PFSK-1 (cell line): ENCODE data around the gene PHLPP1.

Source experiments
- POLR2AphosphoS5 ChIP-seq: IDR thresholded peaks from 2 replicates; pipeline ENCODE4 v1.6.1; 2012; ENCODE audit warnings: low read depth, mild to moderate bottlenecking, control low read depth, low read length, moderate library complexity
- TAF1 ChIP-seq: IDR thresholded peaks from 2 replicates; pipeline ENCODE4 v1.6.1; 2012; ENCODE audit warnings: low read length, control low read depth, borderline replicate concordance; ENCODE audit not compliant: insufficient read depth

DNA sequence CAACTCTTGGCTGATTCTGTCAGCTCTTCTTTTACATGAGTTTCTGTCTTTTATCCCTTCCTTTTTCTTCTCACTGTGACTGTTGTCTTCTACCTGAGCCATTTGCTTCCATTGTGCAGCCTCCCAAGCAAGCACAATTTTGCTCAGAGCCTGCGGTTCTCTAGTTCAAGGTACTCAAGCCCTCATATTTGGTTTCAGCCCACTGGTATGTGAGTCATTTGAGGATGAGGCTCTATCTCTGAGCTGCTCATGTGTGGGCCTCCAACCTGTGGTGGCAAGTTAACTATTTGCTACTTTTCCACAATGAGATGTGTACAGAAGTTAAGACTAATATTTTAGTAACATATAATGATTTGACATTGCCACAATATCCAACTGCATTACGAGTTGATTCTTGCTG lies 183.0 kb downstream of the PHLPP1 start:
- no peak for TF ChIP-seq POLR2AphosphoS5
- no peak for TF ChIP-seq TAF1
